HepG2 (cell line): Measurements from ENCODE around the gene ZNF446. TPM values are rescaled to one million over a fixed set of nuclear protein-coding genes. Genes with fewer than 3 reads are reported as not detected.

Experiments used
- CC2D1A ChIP-seq: sonication (generic); formaldehyde crosslinking; IDR thresholded peaks from 2 replicates; pipeline ENCODE4 v1.8.1; 2023; ENCODE audit warnings: mild to moderate bottlenecking, missing genetic modification reagents
- GZF1 ChIP-seq: sonication (generic); formaldehyde crosslinking; IDR thresholded peaks from 2 replicates; pipeline ENCODE4 v1.5.1; 2020; ENCODE audit warnings: mild to moderate bottlenecking, missing genetic modification reagents
- HDAC1 ChIP-seq: sonication (generic); formaldehyde crosslinking; IDR thresholded peaks from 2 replicates; pipeline ENCODE4 v1.5.1; 2020; ENCODE audit warnings: mild to moderate bottlenecking, missing genetic modification reagents
- HNRNPL ChIP-seq: fragments of 200-400 bp; formaldehyde crosslinking; IDR thresholded peaks from 2 replicates; pipeline ENCODE4 v1.6.1; 2017; ENCODE audit warnings: mild to moderate bottlenecking, low read depth, low read length
- MED13 ChIP-seq: sonication (generic); formaldehyde crosslinking; IDR thresholded peaks from 2 replicates; pipeline ENCODE4 v1.5.0; 2020; ENCODE audit warnings: missing genetic modification reagents
- MIER3 ChIP-seq: IDR thresholded peaks from 2 replicates; pipeline ENCODE4 v1.6.1; 2016; ENCODE audit warnings: missing compliant biosample characterization, borderline replicate concordance
- PHB2 ChIP-seq: fragments of 450-650 bp; IDR thresholded peaks from 2 replicates; pipeline ENCODE4 v1.6.1; 2018; ENCODE audit not compliant: partially characterized antibody
- ZFP41 ChIP-seq: sonication (generic); formaldehyde crosslinking; IDR thresholded peaks from 2 replicates; pipeline ENCODE4 v1.4.0; 2020; ENCODE audit warnings: mild to moderate bottlenecking, missing genetic modification reagents, borderline replicate concordance
- ZNF143 ChIP-seq: sonication (generic); formaldehyde crosslinking; IDR thresholded peaks from 2 replicates; pipeline ENCODE4 v1.4.0; 2020; ENCODE audit warnings: missing genetic modification reagents
- ZNF17 ChIP-seq: sonication (generic); formaldehyde crosslinking; IDR thresholded peaks from 2 replicates; pipeline ENCODE4 v1.5.0; 2020; ENCODE audit warnings: mild to moderate bottlenecking, missing genetic modification reagents
- ZNF24 ChIP-seq: fragments of 450-650 bp; IDR thresholded peaks from 2 replicates; pipeline ENCODE4 v1.6.1; 2017; ENCODE audit warnings: antibody characterized with exemption, mild to moderate bottlenecking
- ZNF3 ChIP-seq: IDR thresholded peaks from 2 replicates; pipeline ENCODE4 v1.7.0; 2017; ENCODE audit warnings: inconsistent platforms
- ZNF337 ChIP-seq: sonication (generic); formaldehyde crosslinking; IDR thresholded peaks from 2 replicates; pipeline ENCODE4 v1.5.1; 2020; ENCODE audit warnings: missing genetic modification reagents, low read depth, mild to moderate bottlenecking, borderline replicate concordance
- ZNF737 ChIP-seq: sonication (generic); formaldehyde crosslinking; IDR thresholded peaks from 2 replicates; pipeline ENCODE4 v1.5.0; 2020; ENCODE audit warnings: missing genetic modification reagents, mild to moderate bottlenecking, borderline replicate concordance
- ZNF746 ChIP-seq: sonication (generic); formaldehyde crosslinking; IDR thresholded peaks from 2 replicates; pipeline ENCODE4 v1.8.0; 2022; ENCODE audit warnings: mild to moderate bottlenecking, missing genetic modification reagents
- ZNF75D ChIP-seq: sonication (generic); formaldehyde crosslinking; IDR thresholded peaks from 2 replicates; pipeline ENCODE4 v1.8.1; 2023; ENCODE audit warnings: missing genetic modification reagents, mild to moderate bottlenecking, borderline replicate concordance
- ZNF891 ChIP-seq: sonication (generic); formaldehyde crosslinking; IDR thresholded peaks from 2 replicates; pipeline ENCODE4 v1.5.0; 2020; ENCODE audit warnings: mild to moderate bottlenecking, missing genetic modification reagents
- polyA plus RNA-seq, 8 experiments: library from polyadenylated mRNA; depleted of rRNA in 3 of 8; stranded (reverse) in 7 of 8; unstranded in 1 of 8; fragments of >200 nt; fragmentation: Illumina TruSeq in 4 of 8; extraction: Trizol in 4 of 8; gene quantifications; 2 replicates each; pipeline versions ENCODE4 v1.2.1 to v1.2.3, GENCODE V29; 2011 to 2016; ENCODE audit warnings: low read depth in 4 of 8, missing spikeins in 1 of 8, mixed read lengths in 1 of 8; ENCODE audit not compliant: insufficient read depth in 1 of 8
- total RNA-seq, 5 experiments: library from RNA; depleted of rRNA; stranded (reverse); fragments of >200 nt; fragmentation: Illumina TruSeq; extraction: Trizol; gene quantifications; 2 replicates each; pipeline ENCODE4 v1.2.3, GENCODE V29; 2016; ENCODE audit warnings: low read depth in 1 of 5
- TF ChIP-seq, protein P1 (sequence below): sonication (generic); formaldehyde crosslinking; IDR thresholded peaks from 2 replicates; pipeline ENCODE4 v1.8.0; 2022; ENCODE audit warnings: mild to moderate bottlenecking, missing genetic modification reagents; ENCODE audit not compliant: insufficient replicate concordance
- TF ChIP-seq, protein P2 (sequence below): sonication (generic); formaldehyde crosslinking; IDR thresholded peaks from 2 replicates; pipeline ENCODE4 v1.4.0; 2020; ENCODE audit warnings: missing genetic modification reagents
- TF ChIP-seq, protein P3 (sequence below): sonication (generic); formaldehyde crosslinking; IDR thresholded peaks from 2 replicates; pipeline ENCODE4 v1.4.0; 2020; ENCODE audit warnings: missing genetic modification reagents; ENCODE audit errors: not compliant biosample characterization
- TF ChIP-seq, protein P4 (sequence below): sonication (generic); formaldehyde crosslinking; IDR thresholded peaks from 2 replicates; pipeline ENCODE4 v1.4.0; 2020; ENCODE audit warnings: mild to moderate bottlenecking, missing genetic modification reagents
- TF ChIP-seq, protein P5 (sequence below): sonication (generic); formaldehyde crosslinking; IDR thresholded peaks from 2 replicates; pipeline ENCODE4 v1.5.1; 2020; ENCODE audit warnings: mild to moderate bottlenecking, missing genetic modification reagents, borderline replicate concordance
- TF ChIP-seq, protein P6 (sequence below): sonication (generic); formaldehyde crosslinking; IDR thresholded peaks from 2 replicates; pipeline ENCODE4 v1.8.1; 2023; ENCODE audit warnings: missing genetic modification reagents, mild to moderate bottlenecking, borderline replicate concordance

ZNF446 gene
- total and polyA plus RNA-seq, 2 of the 13 experiments (the other 11 are each of a cell fraction or from before 2014, with no cell fraction given), result 3.0 to 3.6 TPM

DNA sequence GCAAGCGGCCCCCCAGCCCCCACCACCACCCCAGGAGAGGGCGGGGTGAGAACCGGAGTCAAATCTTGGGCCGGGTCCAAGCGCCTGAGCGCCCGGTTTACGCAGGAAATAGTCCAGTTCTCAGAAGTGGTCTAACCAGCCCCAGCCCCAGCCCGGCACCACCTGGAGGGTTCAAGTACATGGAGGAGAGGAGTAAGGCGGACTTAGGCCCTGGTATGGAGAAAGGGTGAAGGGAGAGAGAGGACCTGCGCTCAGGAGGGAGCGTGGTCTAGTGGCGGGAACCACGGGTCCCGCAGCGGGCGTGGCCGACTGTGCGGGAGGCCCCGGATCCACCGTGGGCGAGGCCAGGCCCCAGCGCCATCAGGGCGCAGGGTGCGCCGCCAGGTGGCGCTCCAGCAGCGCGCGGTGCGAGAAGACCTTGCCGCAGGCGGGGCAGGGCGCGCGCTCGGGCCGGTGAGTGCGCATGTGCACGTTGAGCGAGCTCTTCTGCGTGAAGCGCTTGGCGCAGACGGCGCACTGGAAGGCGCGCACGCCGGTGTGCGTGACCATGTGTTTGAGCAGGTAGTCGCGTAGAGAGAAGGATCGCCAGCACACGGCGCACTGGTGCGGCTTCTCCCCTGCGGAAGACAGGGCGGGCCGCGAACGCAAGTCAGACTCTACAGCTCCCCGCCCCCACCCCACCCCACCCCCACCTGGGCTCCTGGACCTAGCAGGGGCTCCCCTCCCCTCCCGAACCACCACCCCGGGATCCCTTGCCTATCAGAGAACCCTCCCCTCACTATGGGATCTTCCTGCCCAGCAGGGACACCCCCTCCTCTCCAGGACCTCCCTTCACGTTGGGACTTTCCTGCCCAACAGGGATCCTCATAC, 37.8 kb downstream of the ZNF446 start (continued):
- TF ChIP-seq ZNF891, result no peak
- TF ChIP-seq, protein P1, sequence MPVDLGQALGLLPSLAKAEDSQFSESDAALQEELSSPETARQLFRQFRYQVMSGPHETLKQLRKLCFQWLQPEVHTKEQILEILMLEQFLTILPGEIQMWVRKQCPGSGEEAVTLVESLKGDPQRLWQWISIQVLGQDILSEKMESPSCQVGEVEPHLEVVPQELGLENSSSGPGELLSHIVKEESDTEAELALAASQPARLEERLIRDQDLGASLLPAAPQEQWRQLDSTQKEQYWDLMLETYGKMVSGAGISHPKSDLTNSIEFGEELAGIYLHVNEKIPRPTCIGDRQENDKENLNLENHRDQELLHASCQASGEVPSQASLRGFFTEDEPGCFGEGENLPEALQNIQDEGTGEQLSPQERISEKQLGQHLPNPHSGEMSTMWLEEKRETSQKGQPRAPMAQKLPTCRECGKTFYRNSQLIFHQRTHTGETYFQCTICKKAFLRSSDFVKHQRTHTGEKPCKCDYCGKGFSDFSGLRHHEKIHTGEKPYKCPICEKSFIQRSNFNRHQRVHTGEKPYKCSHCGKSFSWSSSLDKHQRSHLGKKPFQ, result no peak
- no peak for TF ChIP-seq HNRNPL
- no peak for TF ChIP-seq CC2D1A (CRISPR knock-in tag)
- TF ChIP-seq, protein P2, sequence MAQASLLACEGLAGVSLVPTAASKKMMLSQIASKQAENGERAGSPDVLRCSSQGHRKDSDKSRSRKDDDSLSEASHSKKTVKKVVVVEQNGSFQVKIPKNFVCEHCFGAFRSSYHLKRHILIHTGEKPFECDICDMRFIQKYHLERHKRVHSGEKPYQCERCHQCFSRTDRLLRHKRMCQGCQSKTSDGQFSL, result no peak
- TF ChIP-seq, protein P3, sequence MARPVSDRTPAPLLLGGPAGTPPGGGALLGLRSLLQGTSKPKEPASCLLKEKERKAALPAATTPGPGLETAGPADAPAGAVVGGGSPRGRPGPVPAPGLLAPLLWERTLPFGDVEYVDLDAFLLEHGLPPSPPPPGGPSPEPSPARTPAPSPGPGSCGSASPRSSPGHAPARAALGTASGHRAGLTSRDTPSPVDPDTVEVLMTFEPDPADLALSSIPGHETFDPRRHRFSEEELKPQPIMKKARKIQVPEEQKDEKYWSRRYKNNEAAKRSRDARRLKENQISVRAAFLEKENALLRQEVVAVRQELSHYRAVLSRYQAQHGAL (CRISPR knock-in tag), result no peak
- TF ChIP-seq ZFP41 (CRISPR knock-in tag), result no peak
- TF ChIP-seq, protein P4, sequence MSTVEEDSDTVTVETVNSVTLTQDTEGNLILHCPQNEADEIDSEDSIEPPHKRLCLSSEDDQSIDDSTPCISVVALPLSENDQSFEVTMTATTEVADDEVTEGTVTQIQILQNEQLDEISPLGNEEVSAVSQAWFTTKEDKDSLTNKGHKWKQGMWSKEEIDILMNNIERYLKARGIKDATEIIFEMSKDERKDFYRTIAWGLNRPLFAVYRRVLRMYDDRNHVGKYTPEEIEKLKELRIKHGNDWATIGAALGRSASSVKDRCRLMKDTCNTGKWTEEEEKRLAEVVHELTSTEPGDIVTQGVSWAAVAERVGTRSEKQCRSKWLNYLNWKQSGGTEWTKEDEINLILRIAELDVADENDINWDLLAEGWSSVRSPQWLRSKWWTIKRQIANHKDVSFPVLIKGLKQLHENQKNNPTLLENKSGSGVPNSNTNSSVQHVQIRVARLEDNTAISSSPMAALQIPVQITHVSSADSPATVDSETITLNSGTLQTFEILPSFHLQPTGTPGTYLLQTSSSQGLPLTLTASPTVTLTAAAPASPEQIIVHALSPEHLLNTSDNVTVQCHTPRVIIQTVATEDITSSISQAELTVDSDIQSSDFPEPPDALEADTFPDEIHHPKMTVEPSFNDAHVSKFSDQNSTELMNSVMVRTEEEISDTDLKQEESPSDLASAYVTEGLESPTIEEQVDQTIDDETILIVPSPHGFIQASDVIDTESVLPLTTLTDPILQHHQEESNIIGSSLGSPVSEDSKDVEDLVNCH (CRISPR knock-in tag), result no peak
- no peak for TF ChIP-seq ZNF24
- TF ChIP-seq ZNF75D (CRISPR knock-in tag), result no peak
- TF ChIP-seq ZNF143, result peak; percentile 70
- TF ChIP-seq MIER3, result no peak
- peak; percentile 69 for TF ChIP-seq HDAC1 (CRISPR knock-in tag)
- TF ChIP-seq ZNF3 (CRISPR knock-in tag), result no peak
- peak; percentile 40; the same call in 1 of the 2 replicates for TF ChIP-seq MED13 (CRISPR knock-in tag)
- TF ChIP-seq, protein P5, sequence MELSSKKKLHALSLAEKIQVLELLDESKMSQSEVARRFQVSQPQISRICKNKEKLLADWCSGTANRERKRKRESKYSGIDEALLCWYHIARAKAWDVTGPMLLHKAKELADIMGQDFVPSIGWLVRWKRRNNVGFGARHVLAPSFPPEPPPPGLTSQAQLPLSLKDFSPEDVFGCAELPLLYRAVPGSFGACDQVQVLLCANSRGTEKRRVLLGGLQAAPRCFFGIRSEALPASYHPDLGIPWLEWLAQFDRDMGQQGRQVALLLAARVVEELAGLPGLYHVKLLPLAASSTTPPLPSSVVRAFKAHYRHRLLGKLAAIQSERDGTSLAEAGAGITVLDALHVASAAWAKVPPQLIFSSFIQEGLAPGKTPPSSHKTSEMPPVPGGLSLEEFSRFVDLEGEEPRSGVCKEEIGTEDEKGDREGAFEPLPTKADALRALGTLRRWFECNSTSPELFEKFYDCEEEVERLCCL, result no peak; the same call in 1 of the 2 replicates
- TF ChIP-seq, protein P6, sequence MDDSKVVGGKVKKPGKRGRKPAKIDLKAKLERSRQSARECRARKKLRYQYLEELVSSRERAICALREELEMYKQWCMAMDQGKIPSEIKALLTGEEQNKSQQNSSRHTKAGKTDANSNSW (CRISPR knock-in tag), result no peak
- TF ChIP-seq GZF1 (CRISPR knock-in tag), result no peak
- no peak; the same call in 1 of the 2 replicates for TF ChIP-seq ZNF746 (CRISPR knock-in tag)
- TF ChIP-seq ZNF17 (CRISPR knock-in tag), result no peak
- TF ChIP-seq ZNF737 (CRISPR knock-in tag), result no peak
- TF ChIP-seq PHB2, result no peak
- no peak for TF ChIP-seq ZNF337 (CRISPR knock-in tag)
